Measurements from ENCODE around the gene CSH2.
"Not testable (repeated sequence)": the region's sequence is repeated elsewhere in the genome, so short reads cannot be mapped to it uniquely, and the experiment has no call there.

CSH2 gene

GRCh38 chr17:63894821-63895220, 21.3 kb upstream of the CSH2 start:
- in situ Hi-C loops (cut with MboI; ENCODE audit: low sequenced_read_pairs, unreplicated experiment); DNase-seq (ENCODE audit: low spot score): not testable (repeated sequence)

- in situ Hi-C loops (cut with MboI; ENCODE audit: low sequenced_read_pairs, unreplicated experiment), result not testable (repeated sequence)
These were observed 20.5 kb upstream of the CSH2 start for GRCh38 chr17:63894021-63894420.

GRCh38 chr17:63892316-63893037, 19.0 kb upstream of the CSH2 start:
- DNase-seq (ENCODE audit: low spot score); in situ Hi-C loops (cut with MboI; ENCODE audit: low sequenced_read_pairs, unreplicated experiment): not testable (repeated sequence)

More at GRCh38 chr17:63894021-63894420, 20.5 kb upstream of the CSH2 start:
- DNase-seq (ENCODE audit: low spot score), result not testable (repeated sequence)

DNA sequence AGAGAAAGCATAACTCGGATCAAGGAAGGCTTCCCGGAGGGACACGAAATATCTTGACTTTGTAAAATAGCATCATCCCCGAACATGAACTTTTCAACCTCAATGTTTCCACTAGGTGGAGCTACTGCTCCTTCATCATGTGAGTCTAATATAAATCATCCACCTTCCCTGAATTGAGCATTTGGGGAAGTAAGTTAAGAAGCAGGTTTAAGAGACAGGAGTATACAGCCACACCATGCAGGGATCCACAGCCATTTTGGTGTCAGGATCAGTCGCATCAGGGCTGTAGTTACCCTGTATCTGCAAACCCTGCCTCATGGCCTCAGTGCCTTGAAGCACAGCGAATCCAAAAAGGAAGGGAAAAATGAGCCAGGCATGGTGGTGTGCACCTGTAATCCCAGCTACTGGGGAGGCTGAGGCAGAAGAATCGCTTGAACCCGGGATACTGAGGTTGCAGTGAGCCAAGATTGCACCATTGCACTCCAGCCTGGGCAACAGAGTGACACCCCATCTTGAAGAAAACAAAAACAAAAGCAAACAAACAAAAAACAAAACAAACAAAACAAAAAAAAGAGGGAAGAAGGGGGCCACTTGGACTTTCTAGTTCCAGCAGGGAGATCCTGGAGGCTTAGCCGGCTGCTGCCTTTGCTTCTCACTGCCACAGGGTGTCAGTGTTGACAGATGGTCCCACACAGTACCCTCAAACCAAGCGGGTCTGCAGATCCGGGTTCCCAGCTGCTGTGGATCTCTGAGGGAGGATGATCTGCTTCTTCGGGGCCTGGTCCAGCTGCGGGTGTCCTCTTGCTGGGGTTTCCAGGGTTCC, 15.8 kb upstream of the CSH2 start:
- in situ Hi-C loops (cut with MboI; ENCODE audit: low sequenced_read_pairs, unreplicated experiment); DNase-seq (ENCODE audit: low spot score): not testable (repeated sequence)
- TF ChIP-seq, protein P1, sequence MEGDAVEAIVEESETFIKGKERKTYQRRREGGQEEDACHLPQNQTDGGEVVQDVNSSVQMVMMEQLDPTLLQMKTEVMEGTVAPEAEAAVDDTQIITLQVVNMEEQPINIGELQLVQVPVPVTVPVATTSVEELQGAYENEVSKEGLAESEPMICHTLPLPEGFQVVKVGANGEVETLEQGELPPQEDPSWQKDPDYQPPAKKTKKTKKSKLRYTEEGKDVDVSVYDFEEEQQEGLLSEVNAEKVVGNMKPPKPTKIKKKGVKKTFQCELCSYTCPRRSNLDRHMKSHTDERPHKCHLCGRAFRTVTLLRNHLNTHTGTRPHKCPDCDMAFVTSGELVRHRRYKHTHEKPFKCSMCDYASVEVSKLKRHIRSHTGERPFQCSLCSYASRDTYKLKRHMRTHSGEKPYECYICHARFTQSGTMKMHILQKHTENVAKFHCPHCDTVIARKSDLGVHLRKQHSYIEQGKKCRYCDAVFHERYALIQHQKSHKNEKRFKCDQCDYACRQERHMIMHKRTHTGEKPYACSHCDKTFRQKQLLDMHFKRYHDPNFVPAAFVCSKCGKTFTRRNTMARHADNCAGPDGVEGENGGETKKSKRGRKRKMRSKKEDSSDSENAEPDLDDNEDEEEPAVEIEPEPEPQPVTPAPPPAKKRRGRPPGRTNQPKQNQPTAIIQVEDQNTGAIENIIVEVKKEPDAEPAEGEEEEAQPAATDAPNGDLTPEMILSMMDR (IDR thresholded peaks at IDR 0.05; ENCODE audit: borderline replicate concordance, control extremely low read depth, extremely low read depth, insufficient read depth, missing control alignments), result peak; percentile 43

GRCh38 chr17:63885119-63885518, 11.6 kb upstream of the CSH2 start:
- in situ Hi-C loops (cut with MboI; ENCODE audit: low sequenced_read_pairs, unreplicated experiment); DNase-seq (ENCODE audit: low spot score): not testable (repeated sequence)

DNA sequence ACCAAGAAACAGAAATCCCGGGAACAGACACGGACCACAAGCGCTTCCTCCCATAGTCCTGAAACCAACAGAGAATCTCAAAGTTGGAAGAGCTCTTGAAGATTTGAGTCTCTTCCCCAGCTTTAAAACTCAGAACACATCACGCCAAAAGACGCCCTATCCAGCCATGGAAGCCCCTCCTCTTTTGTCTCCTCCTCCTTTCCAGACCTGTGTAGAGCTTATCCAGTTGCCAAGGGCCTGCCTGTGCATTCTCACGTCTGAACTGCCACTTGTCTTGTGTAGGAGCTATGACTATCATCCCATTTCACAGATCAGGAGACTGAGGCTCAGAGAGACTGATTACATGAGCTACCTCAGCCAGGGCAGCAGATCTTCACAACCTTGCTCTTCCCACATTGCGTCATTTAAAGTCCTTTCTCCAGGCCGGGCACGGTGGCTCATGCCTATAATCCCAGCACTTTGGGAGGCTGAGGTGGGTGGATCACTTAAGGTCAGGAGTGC, 9.2 kb upstream of the CSH2 start:
- DNase-seq (ENCODE audit: low spot score); in situ Hi-C loops (cut with MboI; ENCODE audit: low sequenced_read_pairs, unreplicated experiment): not testable (repeated sequence)

GRCh38 chr17:63881935-63882601, 8.6 kb upstream of the CSH2 start, which contains the start of gene GH2:
Gene GH2 (minus strand): TSS chr17:63881944. CDS start chr17:63881801, 143 bp downstream.
- DNase-seq (ENCODE audit: low spot score), result peak; percentile 86
- in situ Hi-C loops (cut with MboI; ENCODE audit: low sequenced_read_pairs, unreplicated experiment), result no loop called here
- TF ChIP-seq, protein P1 (IDR thresholded peaks at IDR 0.05; ENCODE audit: borderline replicate concordance, control extremely low read depth, extremely low read depth, insufficient read depth, missing control alignments), result peak; percentile 73

- DNase-seq (ENCODE audit: low spot score); in situ Hi-C loops (cut with MboI; ENCODE audit: low sequenced_read_pairs, unreplicated experiment): not testable (repeated sequence)
These were observed 7.9 kb upstream of the CSH2 start for GRCh38 chr17:63881337-63881736.

- in situ Hi-C loops (cut with MboI; ENCODE audit: low sequenced_read_pairs, unreplicated experiment), result no loop called here
- DNase-seq (ENCODE audit: low spot score), result no peak
- TF ChIP-seq, protein P1 (IDR thresholded peaks at IDR 0.05; ENCODE audit: borderline replicate concordance, control extremely low read depth, extremely low read depth, insufficient read depth, missing control alignments), result no peak
These were observed 7.2 kb upstream of the CSH2 start for GRCh38 chr17:63880706-63881105.

DNA sequence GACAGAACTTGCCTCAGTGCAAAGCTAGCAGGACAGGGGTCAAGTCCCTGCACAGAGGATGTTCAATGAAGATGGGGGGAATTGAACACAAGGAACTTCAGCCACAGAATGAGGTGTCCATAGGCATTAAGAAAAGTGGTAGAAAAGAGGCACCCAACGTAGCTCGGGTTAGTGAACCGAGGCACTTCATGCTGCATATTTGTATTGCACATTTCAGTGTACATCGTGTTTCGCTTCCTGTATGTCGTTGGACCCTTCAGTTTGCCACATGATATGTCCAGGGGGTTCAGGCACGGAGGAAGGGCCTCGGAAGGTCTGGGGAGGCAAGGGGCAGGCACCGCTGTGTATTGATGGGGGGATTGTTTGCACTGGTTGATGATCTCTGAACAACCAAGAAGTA, 4.9 kb upstream of the CSH2 start:
- DNase-seq (ENCODE audit: low spot score); in situ Hi-C loops (cut with MboI; ENCODE audit: low sequenced_read_pairs, unreplicated experiment): not testable (repeated sequence)

- DNase-seq (ENCODE audit: low spot score); in situ Hi-C loops (cut with MboI; ENCODE audit: low sequenced_read_pairs, unreplicated experiment): not testable (repeated sequence)
These were observed 1.2 kb upstream of the CSH2 start for GRCh38 chr17:63874693-63875092.

GRCh38 chr17:63874061-63874626, 667 bp upstream of the CSH2 start:
- in situ Hi-C loops (cut with MboI; ENCODE audit: low sequenced_read_pairs, unreplicated experiment); DNase-seq (ENCODE audit: low spot score): not testable (repeated sequence)

GRCh38 chr17:63871646-63872365, 1.7 kb downstream of the CSH2 start:
- in situ Hi-C loops (cut with MboI; ENCODE audit: low sequenced_read_pairs, unreplicated experiment); DNase-seq (ENCODE audit: low spot score): not testable (repeated sequence)

Data from GM13976 (cell line).